HepG2 (cell line): ENCODE results near the gene HSD11B1L. TPM values are rescaled to one million over a fixed set of nuclear protein-coding genes. Genes with fewer than 3 reads are reported as not detected.

Experiments used
- ATF4 ChIP-seq, 2 experiments: fragments of 450-650 bp in 1 of 2; sonication (generic) in 1 of 2; formaldehyde crosslinking; IDR thresholded peaks; 2 replicates each; pipeline versions ENCODE4 v1.5.0 to v1.8.0; 2020 to 2022; ENCODE audit warnings: mild to moderate bottlenecking in 1 of 2, missing genetic modification reagents in 1 of 2
- DNMT3B ChIP-seq: conservative IDR thresholded peaks from 2 replicates; pipeline ENCODE4 v1.6.1; 2016; ENCODE audit warnings: missing biosample characterization, control low read depth
- GPBP1L1 ChIP-seq: sonication (generic); formaldehyde crosslinking; IDR thresholded peaks from 2 replicates; pipeline ENCODE4 v1.5.0; 2020; ENCODE audit warnings: mild to moderate bottlenecking, missing genetic modification reagents
- HNRNPL ChIP-seq: fragments of 200-400 bp; formaldehyde crosslinking; IDR thresholded peaks from 2 replicates; pipeline ENCODE4 v1.6.1; 2017; ENCODE audit warnings: mild to moderate bottlenecking, low read depth, low read length
- MAFK ChIP-seq, 2 experiments: IDR thresholded peaks in 1 of 2; conservative IDR thresholded peaks in 1 of 2; 2 replicates each; pipeline ENCODE4 v1.6.1; 2011; ENCODE audit warnings: improper control_type of control experiment in 2 of 2, low read length in 2 of 2
- NFYC ChIP-seq: IDR thresholded peaks from 2 replicates; pipeline ENCODE4 v1.6.1; 2016; ENCODE audit warnings: missing genetic modification reagents, missing compliant biosample characterization
- NONO ChIP-seq, 2 experiments: fragments of 450-650 bp in 1 of 2; sonication (generic) in 1 of 2; formaldehyde crosslinking in 1 of 2; IDR thresholded peaks in 1 of 2; conservative IDR thresholded peaks in 1 of 2; 2 replicates each; pipeline versions ENCODE4 v1.6.1 to v1.8.0; 2017 to 2022; ENCODE audit warnings: mild to moderate bottlenecking in 1 of 2, missing genetic modification reagents in 1 of 2, moderate library complexity in 1 of 2
- POLR2G ChIP-seq: fragments of 200-400 bp; formaldehyde crosslinking; IDR thresholded peaks from 2 replicates; pipeline ENCODE4 v1.6.1; 2018; ENCODE audit warnings: mild to moderate bottlenecking, low read depth, low read length, moderate library complexity
- SRSF9 ChIP-seq: fragments of 200-400 bp; formaldehyde crosslinking; IDR thresholded peaks from 2 replicates; pipeline ENCODE4 v1.6.1; 2018; ENCODE audit warnings: borderline replicate concordance, mild to moderate bottlenecking, low read depth, low read length; ENCODE audit not compliant: insufficient read depth, poor library complexity, severe bottlenecking
- TCF7 ChIP-seq: sonication (generic); IDR thresholded peaks from 2 replicates; pipeline ENCODE4 v1.6.1; 2016; ENCODE audit warnings: antibody characterized with exemption, low read depth
- TCF7L2 ChIP-seq: IDR thresholded peaks from 2 replicates; pipeline ENCODE4 v1.6.1; 2011; ENCODE audit warnings: mild to moderate bottlenecking, low read depth, low read length, moderate library complexity
- TFDP1 ChIP-seq: IDR thresholded peaks from 2 replicates; pipeline ENCODE4 v1.6.1; 2016; ENCODE audit warnings: missing compliant biosample characterization, missing genetic modification reagents, borderline replicate concordance
- ZC3H13 ChIP-seq: sonication (generic); formaldehyde crosslinking; IDR thresholded peaks from 2 replicates; pipeline ENCODE4 v1.8.1; 2023; ENCODE audit warnings: mild to moderate bottlenecking, missing genetic modification reagents, moderate library complexity
- ZFAT ChIP-seq: sonication (generic); formaldehyde crosslinking; conservative IDR thresholded peaks from 2 replicates; pipeline ENCODE4 v1.8.1; 2023; ENCODE audit warnings: missing genetic modification reagents, inconsistent platforms
- ZNF18 ChIP-seq: sonication (generic); formaldehyde crosslinking; IDR thresholded peaks from 2 replicates; pipeline ENCODE4 v1.8.0; 2022; ENCODE audit warnings: mild to moderate bottlenecking, missing genetic modification reagents; ENCODE audit not compliant: insufficient replicate concordance
- ZNF282 ChIP-seq: fragments of 450-650 bp; IDR thresholded peaks from 2 replicates; pipeline ENCODE4 v1.6.1; 2018; ENCODE audit not compliant: partially characterized antibody
- ZNF331 ChIP-seq: sonication (generic); formaldehyde crosslinking; IDR thresholded peaks from 2 replicates; pipeline ENCODE4 v1.4.0; 2020; ENCODE audit warnings: missing genetic modification reagents
- ZNF451 ChIP-seq: sonication (generic); formaldehyde crosslinking; IDR thresholded peaks from 2 replicates; pipeline ENCODE4 v1.5.0; 2020; ENCODE audit warnings: mild to moderate bottlenecking, missing genetic modification reagents
- ZNF460 ChIP-seq: sonication (generic); formaldehyde crosslinking; IDR thresholded peaks from 2 replicates; pipeline ENCODE4 v1.5.1; 2020; ENCODE audit warnings: missing genetic modification reagents, mild to moderate bottlenecking, borderline replicate concordance
- ZNF496 ChIP-seq: sonication (generic); formaldehyde crosslinking; IDR thresholded peaks from 2 replicates; pipeline ENCODE4 v1.8.1; 2023; ENCODE audit warnings: mild to moderate bottlenecking, moderate library complexity, missing genetic modification reagents; ENCODE audit not compliant: insufficient replicate concordance
- ZNF501 ChIP-seq: sonication (generic); formaldehyde crosslinking; IDR thresholded peaks from 2 replicates; pipeline ENCODE4 v1.5.1; 2020; ENCODE audit warnings: mild to moderate bottlenecking, moderate library complexity, missing genetic modification reagents
- ZNF550 ChIP-seq: sonication (generic); formaldehyde crosslinking; IDR thresholded peaks from 2 replicates; pipeline ENCODE4 v1.4.0; 2020; ENCODE audit warnings: mild to moderate bottlenecking, missing genetic modification reagents, borderline replicate concordance
- ZNF577 ChIP-seq: sonication (generic); formaldehyde crosslinking; IDR thresholded peaks from 2 replicates; pipeline ENCODE4 v1.4.0; 2020; ENCODE audit warnings: mild to moderate bottlenecking, low read depth, missing genetic modification reagents, borderline replicate concordance
- ZNF614 ChIP-seq: IDR thresholded peaks from 2 replicates; pipeline ENCODE4 v1.6.1; 2018; ENCODE audit warnings: missing biosample characterization, missing genetic modification reagents, inconsistent platforms, borderline replicate concordance
- ZNF713 ChIP-seq: sonication (generic); formaldehyde crosslinking; IDR thresholded peaks from 2 replicates; pipeline ENCODE4 v1.4.0; 2020; ENCODE audit warnings: mild to moderate bottlenecking, missing genetic modification reagents
- polyA plus RNA-seq, 8 experiments: library from polyadenylated mRNA; depleted of rRNA in 3 of 8; stranded (reverse) in 7 of 8; unstranded in 1 of 8; fragments of >200 nt; fragmentation: Illumina TruSeq in 4 of 8; extraction: Trizol in 4 of 8; gene quantifications; 2 replicates each; pipeline versions ENCODE4 v1.2.1 to v1.2.3, GENCODE V29; 2011 to 2016; ENCODE audit warnings: low read depth in 4 of 8, missing spikeins in 1 of 8, mixed read lengths in 1 of 8; ENCODE audit not compliant: insufficient read depth in 1 of 8
- total RNA-seq, 5 experiments: library from RNA; depleted of rRNA; stranded (reverse); fragments of >200 nt; fragmentation: Illumina TruSeq; extraction: Trizol; gene quantifications; 2 replicates each; pipeline ENCODE4 v1.2.3, GENCODE V29; 2016; ENCODE audit warnings: low read depth in 1 of 5

Gene HSD11B1L
- total and polyA plus RNA-seq, 2 of the 13 experiments (the other 11 are each of a cell fraction or from before 2014, with no cell fraction given): 2.8 to 3.9 TPM

GRCh38 chr19:5679289-5680083, 1.3 kb upstream of the HSD11B1L start (continued):
- TF ChIP-seq ZNF550 (no peak), ZNF331 (CRISPR knock-in tag) (no peak), ZNF577 (CRISPR knock-in tag) (no peak), HNRNPL (0 out of 2 replicates have a peak, but pooled peaks have one; percentile 9), ZNF451 (CRISPR knock-in tag) (0 out of 2 replicates have a peak, but pooled peaks have one; percentile 12), ZNF614 (CRISPR knock-in tag) (no peak), NFYC (CRISPR knock-in tag) (no peak), ZNF501 (CRISPR knock-in tag) (no peak), DNMT3B (CRISPR knock-in tag) (no peak), ZNF282 (no peak), GPBP1L1 (CRISPR knock-in tag) (no peak), TCF7 (no peak), ZNF496 (CRISPR knock-in tag) (no peak), ATF4 (CRISPR knock-in tag; IDR thresholded peaks at IDR 0.05) (no peak), SRSF9 (no peak), TCF7L2 (no peak), ZNF460 (CRISPR knock-in tag) (no peak), ZFAT (CRISPR knock-in tag) (no peak), ZNF18 (no peak), TFDP1 (CRISPR knock-in tag) (no peak), ZNF713 (CRISPR knock-in tag) (no peak), NONO (IDR thresholded peaks at IDR 0.05) (no peak), NONO (CRISPR knock-in tag; conservative IDR thresholded peaks at IDR 0.05) (no peak), ZC3H13 (CRISPR knock-in tag) (no peak), POLR2G (no peak), MAFK (conservative IDR thresholded peaks at IDR 0.05 in 1 of 2, IDR thresholded peaks at IDR 0.05 in 1 of 2; ENCODE audit: low read length in 2 of 2) (no peak)
